ENCODE measurements around the gene HLA-DMB.
A peak's percentile ranks its signal among the peaks of the same experiment; 100 is the strongest.

The HLA-DMB gene

DNA sequence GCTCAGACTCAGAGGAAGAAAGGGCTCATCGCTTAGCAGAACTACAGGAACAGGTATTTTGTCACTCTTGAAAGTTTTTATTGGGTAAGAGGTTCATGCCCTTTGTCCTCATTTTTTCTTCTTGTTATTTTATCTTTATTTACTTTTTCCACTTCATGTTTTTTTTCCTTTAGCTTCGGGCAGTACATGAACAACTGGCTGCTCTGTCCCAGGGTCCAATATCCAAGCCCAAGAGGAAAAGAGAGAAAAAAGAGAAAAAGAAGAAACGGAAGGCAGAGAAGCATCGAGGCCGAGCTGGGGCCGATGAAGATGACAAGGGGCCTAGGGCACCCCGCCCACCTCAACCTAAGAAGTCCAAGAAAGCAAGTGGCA, 37.1 kb upstream of the HLA-DMB start:
- peaks cover 100% of the 10 kb centered on the region for H3K36me3 ChIP-seq (ENCODE audit: control insufficient read depth, low read length)
- no peaks in the 10 kb centered on the region for H3K9me2 ChIP-seq (replicated peaks; ENCODE audit: control insufficient read depth, low read length)
- H3K4me2 ChIP-seq (ENCODE audit: low read length) = no peak overlapping the region
- peaks cover 93% of the 10 kb centered on the region for H3F3A ChIP-seq (ENCODE audit: control insufficient read depth, insufficient read depth)
- H4K20me1 ChIP-seq (ENCODE audit: control insufficient read depth, insufficient read depth, low read depth, low read length) = peaks cover 57% of the 10 kb centered on the region
- H3K4me1 ChIP-seq (ENCODE audit: control insufficient read depth, low read length) = peaks cover 51% of the 10 kb centered on the region
- H3K79me2 ChIP-seq (ENCODE audit: control insufficient read depth, low read length) = peaks cover 58% of the 10 kb centered on the region
- H3K27me3 ChIP-seq (ENCODE audit: control insufficient read depth, low read length) = no peaks in the 10 kb centered on the region
- H3K9me3 ChIP-seq (ENCODE audit: control insufficient read depth, insufficient read depth, low read length) = no peaks in the 10 kb centered on the region
- no peak overlapping the region for H3K27ac ChIP-seq (ENCODE audit: low read depth, low read length)
- no peak overlapping the region for H3K4me3 ChIP-seq (ENCODE audit: low read length)
- TF ChIP-seq, protein P1, sequence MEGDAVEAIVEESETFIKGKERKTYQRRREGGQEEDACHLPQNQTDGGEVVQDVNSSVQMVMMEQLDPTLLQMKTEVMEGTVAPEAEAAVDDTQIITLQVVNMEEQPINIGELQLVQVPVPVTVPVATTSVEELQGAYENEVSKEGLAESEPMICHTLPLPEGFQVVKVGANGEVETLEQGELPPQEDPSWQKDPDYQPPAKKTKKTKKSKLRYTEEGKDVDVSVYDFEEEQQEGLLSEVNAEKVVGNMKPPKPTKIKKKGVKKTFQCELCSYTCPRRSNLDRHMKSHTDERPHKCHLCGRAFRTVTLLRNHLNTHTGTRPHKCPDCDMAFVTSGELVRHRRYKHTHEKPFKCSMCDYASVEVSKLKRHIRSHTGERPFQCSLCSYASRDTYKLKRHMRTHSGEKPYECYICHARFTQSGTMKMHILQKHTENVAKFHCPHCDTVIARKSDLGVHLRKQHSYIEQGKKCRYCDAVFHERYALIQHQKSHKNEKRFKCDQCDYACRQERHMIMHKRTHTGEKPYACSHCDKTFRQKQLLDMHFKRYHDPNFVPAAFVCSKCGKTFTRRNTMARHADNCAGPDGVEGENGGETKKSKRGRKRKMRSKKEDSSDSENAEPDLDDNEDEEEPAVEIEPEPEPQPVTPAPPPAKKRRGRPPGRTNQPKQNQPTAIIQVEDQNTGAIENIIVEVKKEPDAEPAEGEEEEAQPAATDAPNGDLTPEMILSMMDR (IDR thresholded peaks at IDR 0.05; ENCODE audit: low read depth, low read length, poor library complexity, severe bottlenecking) = no peak
- no peak for TF ChIP-seq EZH2phosphoT487 (IDR thresholded peaks at IDR 0.05; ENCODE audit: borderline replicate concordance, low read length)

- no peak overlapping the region for H3K4me3 ChIP-seq (ENCODE audit: low read length)
- H3K79me2 ChIP-seq (ENCODE audit: control insufficient read depth, low read length) = peaks cover 64% of the 10 kb centered on the region
- H3K9me2 ChIP-seq (replicated peaks; ENCODE audit: control insufficient read depth, low read length) = no peaks in the 10 kb centered on the region
- no peaks in the 10 kb centered on the region for H3K27me3 ChIP-seq (ENCODE audit: control insufficient read depth, low read length)
- H3K27ac ChIP-seq (ENCODE audit: low read depth, low read length) = no peak overlapping the region
- H3K9me3 ChIP-seq (ENCODE audit: control insufficient read depth, insufficient read depth, low read length) = no peaks in the 10 kb centered on the region
- no peak for TF ChIP-seq EZH2phosphoT487 (IDR thresholded peaks at IDR 0.05; ENCODE audit: borderline replicate concordance, low read length)
- TF ChIP-seq, protein P1 (IDR thresholded peaks at IDR 0.05; ENCODE audit: low read depth, low read length, poor library complexity, severe bottlenecking) = no peak
- H3K4me1 ChIP-seq (ENCODE audit: control insufficient read depth, low read length) = peaks cover 47% of the 10 kb centered on the region
- H3K36me3 ChIP-seq (ENCODE audit: control insufficient read depth, low read length) = peaks cover 100% of the 10 kb centered on the region
- H3F3A ChIP-seq (ENCODE audit: control insufficient read depth, insufficient read depth) = peaks cover 88% of the 10 kb centered on the region
- H4K20me1 ChIP-seq (ENCODE audit: control insufficient read depth, insufficient read depth, low read depth, low read length) = peaks cover 62% of the 10 kb centered on the region
- H3K4me2 ChIP-seq (ENCODE audit: low read length) = no peak overlapping the region
Measured at GRCh38 chr6:32977272-32977952, 36.6 kb upstream of the HLA-DMB start.

- no peaks in the 10 kb centered on the region for H3K27me3 ChIP-seq (ENCODE audit: control insufficient read depth, low read length)
- no peaks in the 10 kb centered on the region for H3K9me3 ChIP-seq (ENCODE audit: control insufficient read depth, insufficient read depth, low read length)
- H3K4me3 ChIP-seq (ENCODE audit: low read length) = no peak overlapping the region
- H3K4me1 ChIP-seq (ENCODE audit: control insufficient read depth, low read length) = peaks cover 44% of the 10 kb centered on the region
- H3K4me2 ChIP-seq (ENCODE audit: low read length) = peak overlapping the region; percentile 2; the same call in 1 of the 2 replicates
- TF ChIP-seq, protein P1 (IDR thresholded peaks at IDR 0.05; ENCODE audit: low read depth, low read length, poor library complexity, severe bottlenecking) = no peak
- TF ChIP-seq EZH2phosphoT487 (IDR thresholded peaks at IDR 0.05; ENCODE audit: borderline replicate concordance, low read length) = no peak
- no peak overlapping the region for H3K27ac ChIP-seq (ENCODE audit: low read depth, low read length)
- peaks cover 79% of the 10 kb centered on the region for H3F3A ChIP-seq (ENCODE audit: control insufficient read depth, insufficient read depth)
- H3K36me3 ChIP-seq (ENCODE audit: control insufficient read depth, low read length) = peaks cover 97% of the 10 kb centered on the region
- H3K79me2 ChIP-seq (ENCODE audit: control insufficient read depth, low read length) = peaks cover 71% of the 10 kb centered on the region
- peaks cover 64% of the 10 kb centered on the region for H4K20me1 ChIP-seq (ENCODE audit: control insufficient read depth, insufficient read depth, low read depth, low read length)
- H3K9me2 ChIP-seq (replicated peaks; ENCODE audit: control insufficient read depth, low read length) = no peaks in the 10 kb centered on the region
Measured at GRCh38 chr6:32976334-32977069, 35.7 kb upstream of the HLA-DMB start.

All from DOHH2 (cell line).